DOHH2 (cell line): ENCODE measurements around the gene ADCK2.
"Not testable (repeated sequence)": the region's sequence is repeated elsewhere in the genome, so short reads cannot be mapped to it uniquely, and the experiment has no call there.

Experiments
- H3F3A ChIP-seq: fragments of 200-600 bp; sonication (generic), shearing (Covaris generic); 2 replicates; pipeline ENCODE4 v1.6.0; 2016; ENCODE audit warnings: antibody characterized with exemption, mild to moderate bottlenecking; ENCODE audit not compliant: control insufficient read depth, insufficient read depth
- H3K27ac ChIP-seq: fragments of 200-600 bp; sonication (generic); 2 replicates; pipeline ENCODE4 v1.5.1; 2014; ENCODE audit warnings: low read depth, mild to moderate bottlenecking, low read length, moderate library complexity
- H3K27me3 ChIP-seq: fragments of 200-600 bp; sonication (generic); 2 replicates; pipeline ENCODE4 v1.6.1; 2014; ENCODE audit warnings: mild to moderate bottlenecking, low read length, mixed read lengths; ENCODE audit not compliant: control insufficient read depth
- H3K36me3 ChIP-seq: fragments of 200-600 bp; sonication (generic); 2 replicates; pipeline ENCODE4 v1.6.1; 2014; ENCODE audit warnings: mild to moderate bottlenecking, low read length, moderate library complexity, mixed read lengths; ENCODE audit not compliant: control insufficient read depth
- H3K4me1 ChIP-seq: fragments of 200-600 bp; sonication (generic); 2 replicates; pipeline ENCODE4 v1.6.1; 2014; ENCODE audit warnings: mild to moderate bottlenecking, low read length, mixed read lengths; ENCODE audit not compliant: control insufficient read depth
- H3K4me2 ChIP-seq: fragments of 200-600 bp; sonication (generic); 2 replicates; pipeline ENCODE4 v1.6.0; 2014; ENCODE audit warnings: mild to moderate bottlenecking, low read length, moderate library complexity
- H3K4me3 ChIP-seq: fragments of 200-600 bp; sonication (generic); 2 replicates; pipeline ENCODE4 v1.5.1; 2014; ENCODE audit warnings: mild to moderate bottlenecking, low read length, mixed read lengths
- H3K79me2 ChIP-seq: fragments of 200-600 bp; sonication (generic); 2 replicates; pipeline ENCODE4 v1.6.1; 2014; ENCODE audit warnings: mild to moderate bottlenecking, low read length, mixed read lengths; ENCODE audit not compliant: control insufficient read depth
- H3K9me2 ChIP-seq: fragments of 200-600 bp; sonication (generic); replicated peaks from 2 replicates; pipeline ENCODE4 v1.6.1; 2014; ENCODE audit warnings: mild to moderate bottlenecking, low read length, mixed read lengths; ENCODE audit not compliant: control insufficient read depth
- H3K9me3 ChIP-seq: fragments of 200-600 bp; sonication (generic); 2 replicates; pipeline ENCODE4 v1.6.1; 2014; ENCODE audit warnings: antibody characterized with exemption, low read length, mixed read lengths; ENCODE audit not compliant: control insufficient read depth, insufficient read depth
- H4K20me1 ChIP-seq: fragments of 200-600 bp; sonication (generic); 2 replicates; pipeline ENCODE4 v1.6.0; 2014; ENCODE audit warnings: low read depth, mild to moderate bottlenecking, antibody characterized with exemption, low read length, moderate library complexity; ENCODE audit not compliant: control insufficient read depth, insufficient read depth
- CTCF ChIP-seq: fragments of 200-600 bp; sonication (generic); IDR thresholded peaks from one replicate; pipeline ENCODE4 v1.5.1; 2014; ENCODE audit warnings: antibody characterized with exemption, mild to moderate bottlenecking, low read depth, low read length; ENCODE audit not compliant: poor library complexity, severe bottlenecking
- EZH2phosphoT487 ChIP-seq: fragments of 200-600 bp; sonication (generic); IDR thresholded peaks from 2 replicates; pipeline ENCODE4 v1.6.1; 2017; ENCODE audit warnings: borderline replicate concordance, mild to moderate bottlenecking, antibody characterized with exemption, low read length, moderate library complexity, mixed read lengths

ADCK2 gene

GRCh38 chr7:140704205-140704604, 31.5 kb downstream of the ADCK2 start:
- Histone ChIP-seq H3K27me3 (no peaks in the 10 kb centered on the region), H3K36me3 (peaks cover 54% of the 10 kb centered on the region), H3K4me1 (0 out of 2 replicates have a peak, but pooled peaks cover 4% of the 10 kb centered on the region), H3K4me2 (no peak overlapping the region), H3K79me2 (peaks cover 50% of the 10 kb centered on the region), H3K9me3 (no peaks in the 10 kb centered on the region), H3K4me3 (no peak overlapping the region), H3K27ac (no peak overlapping the region), H4K20me1 (peaks cover 14% of the 10 kb centered on the region; the same call in 1 of the 2 replicates), H3F3A (peaks cover 6% of the 10 kb centered on the region; the same call in 1 of the 2 replicates), H3K9me2 (no peaks in the 10 kb centered on the region)
- TF ChIP-seq EZH2phosphoT487, result no peak
- no peak for TF ChIP-seq CTCF

GRCh38 chr7:140707132-140707531, 34.4 kb downstream of the ADCK2 start:
- Histone ChIP-seq H3K27me3 (no peaks in the 10 kb centered on the region), H3K36me3 (peaks cover 44% of the 10 kb centered on the region), H3K79me2 (peaks cover 21% of the 10 kb centered on the region), H4K20me1 (peaks cover 7% of the 10 kb centered on the region; the same call in 1 of the 2 replicates), H3K4me1 (no peaks in the 10 kb centered on the region), H3K4me3 (no peak overlapping the region), H3K4me2 (no peak overlapping the region), H3F3A (peaks cover 2% of the 10 kb centered on the region; the same call in 1 of the 2 replicates), H3K9me3 (no peaks in the 10 kb centered on the region), H3K27ac (no peak overlapping the region), H3K9me2 (no peaks in the 10 kb centered on the region)
- TF ChIP-seq EZH2phosphoT487, result no peak
- no peak for TF ChIP-seq CTCF

GRCh38 chr7:140708764-140709163, 36.0 kb downstream of the ADCK2 start:
- not testable (repeated sequence) for H3K9me3 ChIP-seq, H3K4me2 ChIP-seq, H3K79me2 ChIP-seq, H3K27me3 ChIP-seq, H3K4me1 ChIP-seq, H3K9me2 ChIP-seq, H3K4me3 ChIP-seq, H3F3A ChIP-seq, H4K20me1 ChIP-seq, H3K27ac ChIP-seq
- peaks cover 35% of the 10 kb centered on the region for H3K36me3 ChIP-seq

GRCh38 chr7:140712392-140712791, 39.6 kb downstream of the ADCK2 start:
- H3K79me2 ChIP-seq, H3K4me1 ChIP-seq, H3K4me3 ChIP-seq, H3F3A ChIP-seq, H3K27me3 ChIP-seq, H3K9me2 ChIP-seq, H3K27ac ChIP-seq, H3K9me3 ChIP-seq, H3K36me3 ChIP-seq, H3K4me2 ChIP-seq, H4K20me1 ChIP-seq: not testable (repeated sequence)
